Measurements from ENCODE around the gene TMEM238.

GRCh38 chr19:55424518-55424917, 40.4 kb upstream of the TMEM238 start:
- TF ChIP-seq POLR2A (IDR thresholded peaks at IDR 0.05) (no peak), CTCF (IDR thresholded peaks at IDR 0.05) (no peak)

All from adrenal gland (tissue), 5 donors.